HepG2 (cell line): Measurements from ENCODE around the gene CDC37L1. TPM values are rescaled to one million over a fixed set of nuclear protein-coding genes. Genes with fewer than 3 reads are reported as not detected.

Source experiments
- ATF7 ChIP-seq, 2 experiments: fragments of 450-650 bp in 1 of 2; sonication (generic) in 1 of 2; formaldehyde crosslinking in 1 of 2; IDR thresholded peaks; 2 replicates each; pipeline versions ENCODE4 v1.4.0 to v1.6.1; 2016 to 2020; ENCODE audit warnings: antibody characterized with exemption in 1 of 2, mild to moderate bottlenecking in 1 of 2, missing genetic modification reagents in 1 of 2
- CREB1 ChIP-seq, 2 experiments: fragments of 450-650 bp in 1 of 2; IDR thresholded peaks; 2 replicates each; pipeline ENCODE4 v1.6.1; 2016 to 2017; ENCODE audit warnings: control low read depth in 1 of 2, mild to moderate bottlenecking in 1 of 2, missing compliant biosample characterization in 1 of 2, missing genetic modification characterization in 1 of 2
- DBP ChIP-seq: sonication (generic); formaldehyde crosslinking; IDR thresholded peaks from 2 replicates; pipeline ENCODE4 v1.4.0; 2020; ENCODE audit warnings: missing genetic modification reagents; ENCODE audit errors: not compliant biosample characterization
- DNMT3B ChIP-seq: conservative IDR thresholded peaks from 2 replicates; pipeline ENCODE4 v1.6.1; 2016; ENCODE audit warnings: missing biosample characterization, control low read depth
- ELF4 ChIP-seq: sonication (generic); formaldehyde crosslinking; IDR thresholded peaks from 2 replicates; pipeline ENCODE4 v1.5.0; 2020; ENCODE audit warnings: missing genetic modification reagents, mild to moderate bottlenecking, moderate library complexity, borderline replicate concordance
- IRF9 ChIP-seq: sonication (generic); formaldehyde crosslinking; IDR thresholded peaks from 2 replicates; pipeline ENCODE4 v1.8.0; 2022; ENCODE audit warnings: missing genetic modification reagents, mild to moderate bottlenecking, borderline replicate concordance
- MAF1 ChIP-seq: sonication (generic); formaldehyde crosslinking; IDR thresholded peaks from 2 replicates; pipeline ENCODE4 v1.5.0; 2020; ENCODE audit warnings: missing genetic modification reagents, borderline replicate concordance
- MIER2 ChIP-seq: IDR thresholded peaks from 2 replicates; pipeline ENCODE4 v1.6.1; 2016; ENCODE audit warnings: missing biosample characterization, missing genetic modification reagents
- NCOA5 ChIP-seq: sonication (generic); formaldehyde crosslinking; IDR thresholded peaks from 2 replicates; pipeline ENCODE4 v1.4.0; 2020; ENCODE audit warnings: missing genetic modification reagents
- NR0B2 ChIP-seq: sonication (generic); formaldehyde crosslinking; IDR thresholded peaks from 2 replicates; pipeline ENCODE4 v1.4.0; 2020; ENCODE audit warnings: mild to moderate bottlenecking, missing genetic modification reagents
- REL ChIP-seq: sonication (generic); formaldehyde crosslinking; conservative IDR thresholded peaks from 2 replicates; pipeline ENCODE4 v1.8.0; 2022; ENCODE audit warnings: mild to moderate bottlenecking, missing genetic modification reagents, moderate library complexity
- SNAPC5 ChIP-seq: sonication (generic); formaldehyde crosslinking; IDR thresholded peaks from 2 replicates; pipeline ENCODE4 v1.8.1; 2023; ENCODE audit warnings: mild to moderate bottlenecking, missing genetic modification reagents, borderline replicate concordance
- SRSF1 ChIP-seq: fragments of 200-400 bp; formaldehyde crosslinking; optimal IDR thresholded peaks from 2 replicates; pipeline ENCODE3; 2017; ENCODE audit warnings: mild to moderate bottlenecking, low read depth, low read length, moderate library complexity
- ZBTB33 ChIP-seq: sonication (generic); formaldehyde crosslinking; IDR thresholded peaks from 2 replicates; pipeline ENCODE4 v1.4.0; 2020; ENCODE audit warnings: missing genetic modification reagents
- ZNF17 ChIP-seq: sonication (generic); formaldehyde crosslinking; IDR thresholded peaks from 2 replicates; pipeline ENCODE4 v1.5.0; 2020; ENCODE audit warnings: mild to moderate bottlenecking, missing genetic modification reagents
- ZNF232 ChIP-seq: sonication (generic); formaldehyde crosslinking; IDR thresholded peaks from 2 replicates; pipeline ENCODE4 v1.4.0; 2020; ENCODE audit warnings: missing genetic modification reagents, borderline replicate concordance
- ZSCAN25 ChIP-seq: sonication (generic); formaldehyde crosslinking; IDR thresholded peaks from 2 replicates; pipeline ENCODE4 v1.8.0; 2022; ENCODE audit warnings: mild to moderate bottlenecking, missing genetic modification reagents
- ZSCAN30 ChIP-seq: sonication (generic); formaldehyde crosslinking; IDR thresholded peaks from 2 replicates; pipeline ENCODE4 v1.5.0; 2020; ENCODE audit warnings: mild to moderate bottlenecking, missing genetic modification reagents
- polyA plus RNA-seq, 8 experiments: library from polyadenylated mRNA; depleted of rRNA in 3 of 8; stranded (reverse) in 7 of 8; unstranded in 1 of 8; fragments of >200 nt; fragmentation: Illumina TruSeq in 4 of 8; extraction: Trizol in 4 of 8; gene quantifications; 2 replicates each; pipeline versions ENCODE4 v1.2.1 to v1.2.3, GENCODE V29; 2011 to 2016; ENCODE audit warnings: low read depth in 4 of 8, missing spikeins in 1 of 8, mixed read lengths in 1 of 8; ENCODE audit not compliant: insufficient read depth in 1 of 8
- total RNA-seq, 5 experiments: library from RNA; depleted of rRNA; stranded (reverse); fragments of >200 nt; fragmentation: Illumina TruSeq; extraction: Trizol; gene quantifications; 2 replicates each; pipeline ENCODE4 v1.2.3, GENCODE V29; 2016; ENCODE audit warnings: low read depth in 1 of 5
- TF ChIP-seq, protein P1 (sequence below): IDR thresholded peaks from 2 replicates; pipeline ENCODE4 v1.6.1; 2016; ENCODE audit warnings: missing compliant biosample characterization, missing genetic modification reagents, borderline replicate concordance
- TF ChIP-seq, protein P2 (sequence below): sonication (generic); formaldehyde crosslinking; IDR thresholded peaks from 2 replicates; pipeline ENCODE4 v1.5.0; 2020; ENCODE audit warnings: mild to moderate bottlenecking, missing genetic modification reagents

Gene CDC37L1
- total and polyA plus RNA-seq, 2 of the 13 experiments (the other 11 are each of a cell fraction or from before 2014, with no cell fraction given) = 5.5 to 17.0 TPM

DNA sequence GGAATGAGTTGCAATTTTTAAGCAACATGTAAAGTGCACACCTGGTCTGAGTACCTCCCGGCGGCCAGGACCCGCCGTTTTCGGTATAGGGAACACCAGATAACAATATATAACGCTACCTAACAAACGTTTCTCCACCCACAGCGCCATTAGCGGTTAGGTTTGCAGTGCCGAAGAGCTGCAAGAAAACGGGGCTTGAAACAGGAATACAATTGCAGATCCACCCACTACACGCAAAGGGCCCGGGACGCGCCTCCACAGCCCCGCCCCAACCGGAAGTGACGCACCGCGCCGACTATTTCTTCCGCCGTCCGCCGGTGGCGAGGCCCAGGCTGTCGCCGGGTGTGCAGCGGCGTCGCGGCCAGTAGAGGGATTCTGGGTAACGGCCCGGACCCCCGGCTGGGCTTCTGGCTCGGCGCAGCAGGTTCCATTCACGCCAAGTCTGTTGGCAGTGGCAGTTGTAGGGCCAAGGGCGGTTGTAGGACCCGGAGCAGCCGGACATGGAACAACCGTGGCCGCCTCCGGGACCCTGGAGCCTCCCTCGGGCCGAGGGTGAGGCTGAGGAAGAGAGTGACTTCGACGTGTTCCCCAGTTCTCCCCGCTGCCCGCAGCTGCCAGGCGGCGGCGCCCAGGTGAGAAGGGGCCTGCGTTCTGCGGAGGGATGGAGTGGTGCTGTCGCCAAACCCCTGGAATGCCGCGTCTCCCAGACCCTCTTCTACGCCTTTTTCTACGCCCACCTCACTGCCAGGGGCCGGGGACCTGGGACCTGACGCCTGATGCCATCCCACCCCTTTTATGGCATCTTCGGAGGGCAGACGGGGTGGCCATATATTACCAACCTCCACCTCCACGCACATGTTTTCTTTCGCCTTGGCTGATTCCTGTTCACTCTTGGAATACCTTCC, at the start of gene CDC37L1 (continued):
- TF ChIP-seq ZSCAN25 (CRISPR knock-in tag) (no peak), ZNF232 (CRISPR knock-in tag) (peak; percentile 69; the same call in 1 of the 2 replicates), MAF1 (CRISPR knock-in tag) (peak; percentile 58; the same call in 1 of the 2 replicates), NCOA5 (CRISPR knock-in tag) (no peak), DBP (CRISPR knock-in tag) (peak; percentile 50), SRSF1 (peak; percentile 49), REL (CRISPR knock-in tag) (no peak), ZBTB33 (CRISPR knock-in tag) (peak; percentile 30), ZNF17 (CRISPR knock-in tag) (no peak), SNAPC5 (CRISPR knock-in tag) (0 out of 2 replicates have a peak, but pooled peaks have one; percentile 34), NR0B2 (CRISPR knock-in tag) (0 out of 2 replicates have a peak, but pooled peaks have one; percentile 75), ATF7 (IDR thresholded peaks at IDR 0.05) (no peak), ATF7 (CRISPR knock-in tag; IDR thresholded peaks at IDR 0.05) (peak; percentile 63; the same call in 1 of the 2 replicates), ZSCAN30 (no peak), IRF9 (CRISPR knock-in tag) (peak; percentile 36; the same call in 1 of the 2 replicates), ELF4 (CRISPR knock-in tag) (no peak), CREB1 (IDR thresholded peaks at IDR 0.05) (peak; percentile 95), CREB1 (CRISPR knock-in tag; IDR thresholded peaks at IDR 0.05) (peak; percentile 97), MIER2 (peak; percentile 39; the same call in 1 of the 2 replicates), DNMT3B (CRISPR knock-in tag) (no peak)
- TF ChIP-seq, protein P1, sequence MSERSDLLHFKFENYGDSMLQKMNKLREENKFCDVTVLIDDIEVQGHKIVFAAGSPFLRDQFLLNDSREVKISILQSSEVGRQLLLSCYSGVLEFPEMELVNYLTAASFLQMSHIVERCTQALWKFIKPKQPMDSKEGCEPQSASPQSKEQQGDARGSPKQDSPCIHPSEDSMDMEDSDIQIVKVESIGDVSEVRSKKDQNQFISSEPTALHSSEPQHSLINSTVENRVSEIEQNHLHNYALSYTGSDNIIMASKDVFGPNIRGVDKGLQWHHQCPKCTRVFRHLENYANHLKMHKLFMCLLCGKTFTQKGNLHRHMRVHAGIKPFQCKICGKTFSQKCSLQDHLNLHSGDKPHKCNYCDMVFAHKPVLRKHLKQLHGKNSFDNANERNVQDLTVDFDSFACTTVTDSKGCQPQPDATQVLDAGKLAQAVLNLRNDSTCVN = peak; percentile 77
- TF ChIP-seq, protein P2, sequence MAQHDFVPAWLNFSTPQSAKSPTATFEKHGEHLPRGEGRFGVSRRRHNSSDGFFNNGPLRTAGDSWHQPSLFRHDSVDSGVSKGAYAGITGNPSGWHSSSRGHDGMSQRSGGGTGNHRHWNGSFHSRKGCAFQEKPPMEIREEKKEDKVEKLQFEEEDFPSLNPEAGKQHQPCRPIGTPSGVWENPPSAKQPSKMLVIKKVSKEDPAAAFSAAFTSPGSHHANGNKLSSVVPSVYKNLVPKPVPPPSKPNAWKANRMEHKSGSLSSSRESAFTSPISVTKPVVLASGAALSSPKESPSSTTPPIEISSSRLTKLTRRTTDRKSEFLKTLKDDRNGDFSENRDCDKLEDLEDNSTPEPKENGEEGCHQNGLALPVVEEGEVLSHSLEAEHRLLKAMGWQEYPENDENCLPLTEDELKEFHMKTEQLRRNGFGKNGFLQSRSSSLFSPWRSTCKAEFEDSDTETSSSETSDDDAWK = no peak
